K562 (cell line): ENCODE results near the gene AGRN. TPM values are rescaled to one million over a fixed set of nuclear protein-coding genes. Genes with fewer than 3 reads are reported as not detected.

Source experiments
- ARNT ChIP-seq, 2 experiments: fragments of 450-650 bp; IDR thresholded peaks; 2 replicates each; pipeline ENCODE4 v1.6.1; 2016; ENCODE audit warnings: mild to moderate bottlenecking in 1 of 2
- ATF7 ChIP-seq: fragments of 450-650 bp; IDR thresholded peaks from 2 replicates; pipeline ENCODE4 v1.7.1; 2014; ENCODE audit warnings: mild to moderate bottlenecking, moderate library complexity
- CBX2 ChIP-seq: fragments of 200-600 bp; sonication (generic); IDR thresholded peaks from one replicate; pipeline ENCODE4 v1.6.1; 2012; ENCODE audit warnings: mild to moderate bottlenecking, low read length, inconsistent platforms; ENCODE audit not compliant: insufficient read depth, poor library complexity, severe bottlenecking
- CHAMP1 ChIP-seq: fragments of 450-650 bp; IDR thresholded peaks from 2 replicates; pipeline ENCODE4 v1.6.1; 2016; ENCODE audit warnings: mild to moderate bottlenecking
- CHCHD3 ChIP-seq: fragments of 250-450 bp; sonication (Bioruptor Pico); IDR thresholded peaks from 2 replicates; pipeline ENCODE4 v2.1.2; 2022; ENCODE audit warnings: mild to moderate bottlenecking
- CXXC5 ChIP-seq: fragments of 250-450 bp; sonication (Bioruptor Pico); IDR thresholded peaks from 2 replicates; pipeline ENCODE4 v1.8.0; 2022; ENCODE audit warnings: inconsistent platforms, mild to moderate bottlenecking, moderate library complexity
- FIP1L1 ChIP-seq: fragments of 200-400 bp; formaldehyde crosslinking; IDR thresholded peaks from 2 replicates; pipeline ENCODE4 v1.6.1; 2018; ENCODE audit warnings: mild to moderate bottlenecking, low read depth, low read length; ENCODE audit not compliant: poor library complexity, severe bottlenecking
- FOXP4 ChIP-seq: sonication (generic); formaldehyde crosslinking; IDR thresholded peaks from 2 replicates; pipeline ENCODE4 v1.8.0; 2022; ENCODE audit warnings: mild to moderate bottlenecking, missing genetic modification reagents, borderline replicate concordance
- HES1 ChIP-seq: fragments of 450-650 bp; IDR thresholded peaks from 2 replicates; pipeline ENCODE4 v1.6.1; 2016; ENCODE audit warnings: low read depth, mild to moderate bottlenecking, moderate library complexity
- KHSRP ChIP-seq: fragments of 450-650 bp; IDR thresholded peaks from 2 replicates; pipeline ENCODE4 v1.6.1; 2017
- NFRKB ChIP-seq: fragments of 450-650 bp; IDR thresholded peaks from 2 replicates; pipeline ENCODE4 v1.6.1; 2016; ENCODE audit warnings: low read depth
- RREB1 ChIP-seq: fragments of 250-450 bp; sonication (Bioruptor Pico); IDR thresholded peaks from 2 replicates; pipeline ENCODE4 v1.4.0; 2020
- SETDB1 ChIP-seq: IDR thresholded peaks from one replicate; pipeline ENCODE4 v1.6.1; 2012; ENCODE audit warnings: low read length, control low read depth, inconsistent platforms
- SMARCC2 ChIP-seq: fragments of 450-650 bp; IDR thresholded peaks from 2 replicates; pipeline ENCODE4 v1.6.1; 2017; ENCODE audit warnings: antibody characterized with exemption, moderate library complexity, mild to moderate bottlenecking, low read depth
- SP2 ChIP-seq: IDR thresholded peaks from 2 replicates; pipeline ENCODE4 v1.6.1; 2011; ENCODE audit warnings: mild to moderate bottlenecking, low read depth, low read length, moderate library complexity; ENCODE audit not compliant: poor library complexity, severe bottlenecking; ENCODE audit errors: extremely low read depth
- SRSF3 ChIP-seq: fragments of 200-400 bp; formaldehyde crosslinking; IDR thresholded peaks from 2 replicates; pipeline ENCODE4 v1.6.1; 2016; ENCODE audit warnings: mild to moderate bottlenecking, low read length, moderate library complexity; ENCODE audit not compliant: insufficient read depth
- TSC22D4 ChIP-seq: fragments of 450-650 bp; IDR thresholded peaks from 2 replicates; pipeline ENCODE4 v1.6.1; 2016; ENCODE audit warnings: missing genetic modification characterization, missing biosample characterization, control low read depth
- ZNF140 ChIP-seq: fragments of 250-450 bp; sonication (Bioruptor Pico); IDR thresholded peaks from 2 replicates; pipeline ENCODE4 v1.8.0; 2021; ENCODE audit warnings: moderate library complexity, mild to moderate bottlenecking, inconsistent platforms
- polyA plus RNA-seq, 8 experiments: library from polyadenylated mRNA; depleted of rRNA in 4 of 8; stranded (reverse) in 5 of 8; unstranded in 3 of 8; fragments of >200 nt; fragmentation: Nextera tagmentation in 2 of 8; fragmentation: Illumina TruSeq in 1 of 8; extraction: Ambion mirVana in 2 of 8; extraction: Trizol in 1 of 8; gene quantifications; 2 replicates each; pipeline versions ENCODE4 v1.2.1 to v1.2.3, GENCODE V29; 2011 to 2014; ENCODE audit warnings: inconsistent platforms in 1 of 8, missing spikeins in 1 of 8
- total RNA-seq, 7 experiments: library from RNA; depleted of rRNA in 6 of 7; stranded (reverse); fragments of >200 nt in 6 of 7; fragmentation: Illumina TruSeq in 2 of 7; extraction: Trizol in 2 of 7; gene quantifications; 2 replicates each; pipeline versions ENCODE4 v1.2.1 to v1.2.3, GENCODE V29; 2011 to 2021; ENCODE audit warnings: low replicate concordance in 1 of 7

The AGRN gene
- total and polyA plus RNA-seq, 9 of the 15 experiments (the other 6 are each of a cell fraction or from before 2014, with no cell fraction given), result 0.04 to 111 (median 18.1) TPM

GRCh38 chr1:1033009-1033587 lies 13.2 kb downstream of the AGRN start (continued):
- TF ChIP-seq FIP1L1, result no peak
- TF ChIP-seq ZNF140, result no peak
- peak; percentile 95 for TF ChIP-seq ATF7
- no peak for TF ChIP-seq SRSF3
- no peak for TF ChIP-seq NFRKB
- no peak for TF ChIP-seq SMARCC2
- no peak for TF ChIP-seq TSC22D4 (tag)
- TF ChIP-seq SP2, result peak; percentile 61
- no peak for TF ChIP-seq ARNT (IDR thresholded peaks at IDR 0.05)
- TF ChIP-seq CHAMP1, result no peak
- no peak for TF ChIP-seq RREB1 (CRISPR knock-in tag)
- TF ChIP-seq CXXC5 (CRISPR knock-in tag), result peak; percentile 82
- TF ChIP-seq CBX2, result no peak
- no peak for TF ChIP-seq CHCHD3
- TF ChIP-seq FOXP4 (CRISPR knock-in tag), result no peak
- TF ChIP-seq HES1, result no peak
- no peak for TF ChIP-seq KHSRP
- no peak for TF ChIP-seq SETDB1
